ENCODE measurements around the gene CNN1.
"Not testable (repeated sequence)": the region's sequence is repeated elsewhere in the genome, so short reads cannot be mapped to it uniquely, and the experiment has no call there.

Gene CNN1

GRCh38 chr19:11534948-11535347, 3.7 kb upstream of the CNN1 start:
- DNase-seq, result no peak

- DNase-seq, result peak; percentile 97
Measured at GRCh38 chr19:11535792-11536595, 2.7 kb upstream of the CNN1 start.

GRCh38 chr19:11539495-11540365, 1.1 kb downstream of the CNN1 start:
- DNase-seq, result no peak

- no peak for DNase-seq
Measured at GRCh38 chr19:11540645-11541044, 2.0 kb downstream of the CNN1 start.

GRCh38 chr19:11541238-11541637, 2.6 kb downstream of the CNN1 start:
- DNase-seq, result no peak

- DNase-seq, result no peak
Measured at GRCh38 chr19:11547929-11548700, 9.5 kb downstream of the CNN1 start.

GRCh38 chr19:11549386-11549953, 10.8 kb downstream of the CNN1 start:
- no peak for DNase-seq

- DNase-seq, result no peak
Measured at GRCh38 chr19:11550265-11550664, 11.6 kb downstream of the CNN1 start.

- no peak for DNase-seq
Measured at GRCh38 chr19:11551603-11552235, 13.1 kb downstream of the CNN1 start.

GRCh38 chr19:11552666-11553372, 14.2 kb downstream of the CNN1 start:
- DNase-seq, result no peak

- no peak for DNase-seq
Measured at GRCh38 chr19:11554160-11554559, 15.5 kb downstream of the CNN1 start.

- DNase-seq, result no peak
Measured at GRCh38 chr19:11555246-11555645, 16.6 kb downstream of the CNN1 start.

- DNase-seq, result no peak
Measured at GRCh38 chr19:11556634-11557420, 18.2 kb downstream of the CNN1 start.

- peak; percentile 100 for DNase-seq
Measured at GRCh38 chr19:11558881-11559828, 20.5 kb downstream of the CNN1 start, which contains the start of gene ELOF1. Gene ELOF1, minus strand, starts transcription at chr19:11559230. Its CDS starts 4,883 bp downstream, at chr19:11554347.

- DNase-seq, result peak; percentile 90
Measured at GRCh38 chr19:11560404-11561051, 21.9 kb downstream of the CNN1 start.

- no peak for DNase-seq
Measured at GRCh38 chr19:11563532-11563931, 24.9 kb downstream of the CNN1 start.

GRCh38 chr19:11564082-11564807, 25.6 kb downstream of the CNN1 start:
- not testable (repeated sequence) for DNase-seq

- DNase-seq, result not testable (repeated sequence)
Measured at GRCh38 chr19:11565649-11565980, 27.0 kb downstream of the CNN1 start.
